ENCODE data around the gene SEC14L5.
"Not testable (repeated sequence)": the region's sequence is repeated elsewhere in the genome, so short reads cannot be mapped to it uniquely, and the experiment has no call there.

SEC14L5 gene

DNA sequence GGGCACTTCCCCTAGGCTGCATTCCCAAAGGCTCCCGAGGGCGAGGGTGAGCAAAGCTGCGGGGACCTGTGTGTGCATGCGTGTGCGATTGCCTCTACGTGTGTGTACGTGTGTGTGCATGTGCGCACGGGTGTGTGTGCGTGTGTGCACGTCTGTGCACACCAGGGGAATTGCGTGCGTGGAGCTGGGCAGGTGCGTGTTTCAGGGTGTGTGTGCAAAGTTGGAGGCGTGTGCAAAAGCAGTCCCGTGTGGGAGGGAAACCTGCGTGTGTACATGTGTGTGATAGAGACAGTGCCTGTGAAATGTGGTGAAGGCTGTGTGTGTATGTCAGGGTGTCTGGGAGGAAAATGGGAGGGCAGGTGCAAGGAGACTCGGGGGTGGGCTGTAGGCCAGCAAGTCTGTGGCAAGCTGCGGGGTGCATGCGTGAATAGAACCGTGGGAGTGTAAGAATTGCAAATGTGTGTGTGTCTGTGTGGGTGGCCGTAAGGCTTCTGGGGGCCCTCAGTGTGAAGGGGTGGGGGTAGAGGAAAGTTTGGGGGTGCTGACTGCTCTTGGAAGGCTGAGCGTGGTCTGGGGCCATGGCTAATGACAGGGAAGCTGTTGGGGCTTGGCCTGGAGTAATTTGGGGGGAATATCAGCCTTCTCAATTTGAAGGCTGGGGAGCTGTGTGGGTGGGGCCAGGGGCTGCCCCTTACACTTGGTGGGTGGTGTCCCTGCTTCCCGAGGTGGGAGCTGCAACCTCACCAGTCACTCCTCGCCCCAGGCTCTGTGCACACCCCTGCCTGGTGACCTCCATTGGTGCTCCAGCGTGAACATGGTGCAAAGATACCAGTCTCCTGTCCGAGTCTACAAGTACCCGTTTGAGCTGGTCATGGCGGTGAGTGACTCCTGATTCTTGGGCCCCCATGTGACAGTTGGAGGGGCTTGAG is 644 bp downstream of the SEC14L5 start:
- Mint-ChIP-seq H3K36me3 (ENCODE audit: low read depth) (no peaks in the 10 kb centered on the region), H3K4me3 (peak overlapping the region; percentile 55), H3K4me1 (ENCODE audit: low read depth) (peaks cover 22% of the 10 kb centered on the region), H3K9me3 (no peaks in the 10 kb centered on the region), H3K27me3 (peaks cover 31% of the 10 kb centered on the region), H3K27ac (no peak overlapping the region)

DNA sequence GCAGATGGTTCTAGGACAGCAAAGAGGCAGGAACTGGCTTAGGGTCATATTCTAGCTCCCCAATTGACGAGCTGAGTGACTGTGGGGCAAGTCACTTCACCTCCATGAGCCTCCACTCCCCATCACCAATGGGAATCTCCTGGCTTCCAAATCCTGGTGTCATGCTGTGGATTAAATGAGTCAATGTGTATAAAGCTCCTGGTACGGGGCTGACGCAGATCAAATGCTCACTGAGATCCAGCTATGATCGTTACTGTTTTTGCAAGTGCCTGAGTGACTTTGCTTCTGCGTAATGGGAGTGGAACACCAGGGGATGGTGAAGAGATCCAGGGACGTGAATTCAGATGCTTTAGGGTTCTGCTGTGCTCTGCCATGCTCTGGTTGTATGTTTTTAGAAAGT is 2.4 kb downstream of the SEC14L5 start:
- H3K9me3 Mint-ChIP-seq = no peaks in the 10 kb centered on the region
- H3K27me3 Mint-ChIP-seq = peaks cover 31% of the 10 kb centered on the region
- no peak overlapping the region for H3K27ac Mint-ChIP-seq
- no peaks in the 10 kb centered on the region for H3K36me3 Mint-ChIP-seq (ENCODE audit: low read depth)
- no peak overlapping the region for H3K4me3 Mint-ChIP-seq
- peaks cover 22% of the 10 kb centered on the region for H3K4me1 Mint-ChIP-seq (ENCODE audit: low read depth)

DNA sequence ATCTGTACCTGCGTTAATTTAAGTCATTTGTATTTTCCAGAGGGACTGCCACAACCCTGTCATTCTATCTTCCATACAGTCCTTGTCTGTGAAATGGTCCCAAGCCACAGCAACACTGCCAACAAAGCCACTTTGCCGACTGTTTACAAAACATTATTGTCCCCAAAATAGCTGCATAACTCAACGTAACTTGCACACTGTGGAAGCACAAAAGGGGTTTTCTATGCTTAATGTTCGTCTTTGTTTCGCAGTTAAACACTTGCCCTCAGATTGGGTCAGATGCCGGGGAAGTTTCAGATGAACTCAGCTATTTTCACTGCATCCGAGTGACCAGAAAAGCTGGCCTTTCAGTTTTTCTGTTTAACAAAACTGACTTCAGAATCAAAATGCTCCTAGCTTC is 4.6 kb downstream of the SEC14L5 start:
- Mint-ChIP-seq H3K36me3 (ENCODE audit: low read depth) (no peaks in the 10 kb centered on the region), H3K27ac (no peak overlapping the region), H3K4me1 (ENCODE audit: low read depth) (peaks cover 12% of the 10 kb centered on the region), H3K4me3 (no peak overlapping the region), H3K27me3 (peaks cover 18% of the 10 kb centered on the region), H3K9me3 (no peaks in the 10 kb centered on the region)

DNA sequence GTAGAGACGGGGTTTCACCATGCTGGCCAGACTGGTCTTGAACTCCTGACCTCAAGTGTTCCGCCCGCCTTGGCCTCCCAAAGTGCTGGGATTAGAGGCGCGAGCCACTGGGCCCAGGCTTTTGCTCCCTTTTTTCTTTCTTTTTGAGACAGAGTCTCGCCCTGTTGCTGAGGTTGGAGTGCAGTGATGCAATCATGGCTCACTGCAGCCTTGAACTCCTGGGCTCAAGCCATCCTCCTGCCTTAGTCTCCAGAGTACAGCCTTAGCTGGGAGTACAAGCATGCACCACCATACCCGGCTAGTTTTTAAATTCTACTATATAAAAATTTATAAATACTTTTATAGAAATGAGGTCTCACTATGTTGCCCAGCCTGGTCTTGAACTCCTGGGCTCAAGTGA is 5.4 kb downstream of the SEC14L5 start:
- not testable (repeated sequence) for H3K36me3 Mint-ChIP-seq (ENCODE audit: low read depth); H3K9me3 Mint-ChIP-seq; H3K4me1 Mint-ChIP-seq (ENCODE audit: low read depth); H3K4me3 Mint-ChIP-seq; H3K27ac Mint-ChIP-seq
- H3K27me3 Mint-ChIP-seq = peaks cover 13% of the 10 kb centered on the region

DNA sequence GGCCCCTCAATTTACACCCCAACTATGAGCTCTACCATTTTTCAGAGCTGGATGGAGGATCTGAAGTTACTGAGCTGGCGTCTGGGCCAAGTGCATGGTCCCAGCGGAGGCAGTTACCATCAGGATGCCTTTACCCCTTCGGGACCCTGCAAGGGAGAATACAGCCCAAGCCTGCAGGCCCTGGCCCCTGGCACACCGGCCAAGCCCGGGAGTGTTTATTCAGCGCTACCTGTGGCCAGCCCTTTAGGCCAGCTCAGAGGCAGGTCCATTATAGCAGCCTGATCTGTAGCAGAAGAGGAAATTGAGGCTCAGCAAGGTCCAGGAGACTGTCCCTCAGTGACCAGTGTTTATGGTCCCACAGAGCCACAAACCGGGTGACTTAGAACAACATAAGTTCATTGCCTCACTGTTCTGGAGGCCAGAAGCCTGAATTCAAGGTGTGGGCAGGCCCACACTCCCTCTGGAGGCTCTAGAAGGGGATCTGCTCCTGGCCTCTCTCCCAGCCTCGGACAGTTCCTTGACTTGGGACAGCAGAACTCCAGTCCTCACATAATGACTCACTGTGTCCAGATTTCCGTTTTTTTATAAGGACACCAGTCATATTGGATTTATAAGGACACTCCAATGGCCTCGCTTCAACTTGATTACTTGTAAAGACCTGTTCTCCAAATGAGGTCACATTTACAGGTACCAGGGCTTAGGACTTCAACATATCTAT is 8.8 kb downstream of the SEC14L5 start:
- Mint-ChIP-seq H3K36me3 (ENCODE audit: low read depth) (no peaks in the 10 kb centered on the region), H3K4me3 (no peak overlapping the region), H3K27me3 (peaks cover 5% of the 10 kb centered on the region), H3K4me1 (ENCODE audit: low read depth) (no peaks in the 10 kb centered on the region), H3K27ac (no peak overlapping the region), H3K9me3 (no peaks in the 10 kb centered on the region)

DNA sequence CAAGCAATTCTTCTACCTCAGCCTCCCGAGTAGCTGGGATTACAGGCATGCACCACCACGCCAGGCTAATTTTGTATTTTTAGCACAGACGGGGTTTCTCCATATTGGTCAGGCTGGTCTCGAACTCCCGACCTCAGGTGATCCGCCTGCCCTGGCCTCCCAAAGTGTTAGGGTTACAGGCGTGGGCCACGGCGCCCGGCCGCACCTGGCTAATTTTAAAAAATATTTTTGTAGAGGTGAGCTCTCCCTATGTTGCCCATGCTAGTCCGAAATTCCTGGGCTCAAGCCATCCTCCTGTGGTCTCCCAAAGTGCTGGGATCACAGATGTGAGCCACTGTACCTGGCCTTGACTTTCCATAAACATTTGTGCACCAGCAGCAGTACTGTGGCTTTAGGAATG is 10.1 kb downstream of the SEC14L5 start:
- not testable (repeated sequence) for H3K36me3 Mint-ChIP-seq (ENCODE audit: low read depth)

DNA sequence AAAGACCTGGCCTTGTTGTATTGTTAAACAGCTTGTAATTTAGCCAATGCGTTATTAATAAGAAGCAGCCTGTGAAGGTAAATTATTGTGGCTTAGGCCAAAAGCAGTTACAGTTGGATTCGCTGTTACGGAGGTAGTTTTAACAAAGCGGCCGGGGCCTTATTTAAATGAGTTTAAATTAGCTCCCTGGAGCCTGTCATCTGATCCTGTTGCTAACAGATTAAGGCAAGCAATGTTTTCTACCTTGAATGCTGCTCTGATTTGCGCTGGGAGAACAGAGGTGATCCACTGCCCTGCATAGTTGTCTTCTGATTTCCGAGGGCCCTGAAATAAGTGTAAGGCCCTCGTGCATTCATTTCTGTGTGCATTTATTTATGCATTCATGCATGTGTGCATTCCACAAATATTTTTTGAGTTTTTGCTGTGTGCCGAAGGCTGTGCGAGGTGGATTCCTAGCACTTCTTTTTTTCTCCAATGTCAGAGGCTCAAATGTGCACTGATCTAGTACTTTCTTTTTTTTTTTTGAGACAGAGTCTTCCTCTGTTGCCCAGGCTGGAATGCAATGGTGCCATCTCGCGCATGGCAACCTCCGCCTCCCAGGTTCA is 10.9 kb downstream of the SEC14L5 start:
- Mint-ChIP-seq H3K27ac (no peak overlapping the region), H3K4me1 (ENCODE audit: low read depth) (peaks cover 4% of the 10 kb centered on the region), H3K36me3 (ENCODE audit: low read depth) (no peaks in the 10 kb centered on the region), H3K4me3 (no peak overlapping the region), H3K27me3 (peaks cover 4% of the 10 kb centered on the region), H3K9me3 (no peaks in the 10 kb centered on the region)

More for the DNA sequence above, 10.1 kb downstream of the SEC14L5 start:
- not testable (repeated sequence) for H3K4me1 Mint-ChIP-seq (ENCODE audit: low read depth); H3K4me3 Mint-ChIP-seq; H3K27me3 Mint-ChIP-seq; H3K27ac Mint-ChIP-seq; H3K9me3 Mint-ChIP-seq

DNA sequence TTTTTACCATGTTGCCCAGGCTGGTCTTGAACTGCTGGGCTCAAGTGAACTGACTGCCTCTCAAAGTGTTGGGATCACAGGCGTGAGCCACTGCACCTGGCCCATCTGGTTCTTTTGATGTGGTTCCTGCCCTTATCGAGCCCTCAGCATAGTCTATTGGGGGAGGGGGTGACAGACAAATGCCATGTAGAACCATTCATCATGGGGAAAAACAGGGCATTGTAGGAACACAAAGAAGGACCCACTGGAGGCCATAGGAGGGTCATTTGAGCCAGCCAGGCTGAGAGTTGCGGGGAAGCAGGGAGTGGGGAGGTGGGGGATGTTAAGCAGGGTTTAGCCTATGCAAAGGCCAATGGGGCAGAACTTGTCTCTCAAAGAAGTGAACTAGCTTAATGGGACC is 11.9 kb downstream of the SEC14L5 start:
- Mint-ChIP-seq H3K27ac (no peak overlapping the region), H3K27me3 (peaks cover 4% of the 10 kb centered on the region), H3K9me3 (no peaks in the 10 kb centered on the region)

DNA sequence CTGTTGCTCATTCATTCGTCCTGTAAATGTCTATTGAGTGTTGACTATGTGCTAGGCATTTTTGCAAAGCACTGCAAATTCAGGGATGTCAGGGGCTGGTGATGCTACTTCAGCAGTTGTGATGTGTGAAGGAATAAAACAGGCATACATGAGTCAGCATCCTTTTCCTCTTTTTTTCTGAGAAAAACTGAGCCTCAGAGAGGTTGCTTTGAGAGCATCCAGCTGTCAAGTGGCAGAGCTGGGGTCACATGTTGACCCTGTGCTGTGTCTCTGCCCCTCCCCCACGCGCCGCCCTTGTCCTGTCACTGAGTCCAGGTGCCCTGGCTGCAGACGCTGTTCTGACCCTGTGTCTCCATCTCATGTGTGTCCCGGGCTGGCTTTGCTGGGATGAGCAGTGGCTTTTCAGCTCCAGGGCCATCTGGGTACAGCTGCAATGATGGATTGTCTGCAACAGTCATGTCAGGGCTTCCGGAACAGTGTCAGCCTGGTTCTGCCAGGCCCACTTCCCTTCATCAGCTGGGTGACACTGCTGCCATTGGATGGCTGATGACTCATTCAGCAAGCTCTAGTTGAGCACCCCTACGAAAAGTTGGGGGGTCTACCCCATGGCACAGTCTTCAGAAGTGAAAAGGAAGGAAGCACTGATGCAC is 14.9 kb downstream of the SEC14L5 start:
- no peak overlapping the region for H3K27ac Mint-ChIP-seq
- H3K4me3 Mint-ChIP-seq = no peak overlapping the region
- H3K4me1 Mint-ChIP-seq (ENCODE audit: low read depth) = peaks cover 7% of the 10 kb centered on the region

More for the DNA sequence above, 11.9 kb downstream of the SEC14L5 start:
- no peak overlapping the region for H3K4me3 Mint-ChIP-seq
- no peaks in the 10 kb centered on the region for H3K36me3 Mint-ChIP-seq (ENCODE audit: low read depth)
- peaks cover 4% of the 10 kb centered on the region for H3K4me1 Mint-ChIP-seq (ENCODE audit: low read depth)

DNA sequence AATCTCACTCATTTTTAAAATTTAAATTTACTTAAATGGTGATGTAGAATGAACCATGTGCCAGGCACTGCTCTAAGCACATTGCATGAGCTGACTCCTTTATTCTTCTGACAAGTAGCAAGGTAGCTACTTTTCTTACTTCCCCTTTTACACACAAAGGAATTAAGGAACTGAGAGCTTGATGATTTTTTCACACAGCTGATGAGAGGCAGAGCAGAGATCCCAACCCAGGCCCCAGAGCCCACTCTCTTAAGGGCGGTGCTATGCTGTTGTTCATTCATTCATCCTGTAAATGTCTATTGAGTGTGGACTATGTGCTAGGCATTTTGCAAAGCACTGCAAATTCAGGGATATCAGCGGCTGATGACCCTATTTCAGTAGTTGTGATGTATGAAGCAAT is 17.9 kb downstream of the SEC14L5 start:
- no peak overlapping the region for H3K4me3 Mint-ChIP-seq
- peaks cover 7% of the 10 kb centered on the region for H3K27me3 Mint-ChIP-seq
- H3K9me3 Mint-ChIP-seq = no peaks in the 10 kb centered on the region
- H3K27ac Mint-ChIP-seq = no peak overlapping the region
- peaks cover 7% of the 10 kb centered on the region for H3K4me1 Mint-ChIP-seq (ENCODE audit: low read depth)
- H3K36me3 Mint-ChIP-seq (ENCODE audit: low read depth) = no peaks in the 10 kb centered on the region

More for the DNA sequence above, 14.9 kb downstream of the SEC14L5 start:
- Mint-ChIP-seq H3K27me3 (peaks cover 4% of the 10 kb centered on the region), H3K9me3 (no peaks in the 10 kb centered on the region), H3K36me3 (ENCODE audit: low read depth) (no peaks in the 10 kb centered on the region)

DNA sequence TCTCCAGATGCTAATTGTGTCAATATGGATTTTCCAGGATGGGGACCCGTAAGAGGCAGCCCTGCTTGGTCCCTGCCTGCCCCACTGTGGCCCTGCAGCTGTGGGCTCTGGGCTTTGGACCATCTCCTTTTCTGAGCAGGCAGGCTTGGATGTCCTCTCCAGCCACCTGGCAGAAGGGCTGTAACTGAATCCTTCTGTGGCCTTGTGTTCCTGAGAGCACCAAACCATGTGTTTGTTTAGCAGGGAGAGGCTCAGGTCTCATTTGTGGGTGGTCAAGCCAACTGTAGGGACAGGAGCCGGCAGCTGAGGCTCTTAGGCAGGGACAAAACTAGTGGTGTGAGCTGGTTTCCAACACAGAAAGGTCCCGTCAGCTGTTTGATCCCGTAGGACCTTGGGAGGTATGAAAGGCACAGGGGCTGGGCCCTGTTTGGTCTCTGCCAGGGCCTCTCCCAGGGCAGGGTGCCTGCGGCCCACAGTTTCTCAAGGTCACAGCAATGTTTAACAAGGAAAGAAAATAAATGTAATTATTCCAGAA is 18.5 kb downstream of the SEC14L5 start:
- no peaks in the 10 kb centered on the region for H3K9me3 Mint-ChIP-seq
- H3K4me3 Mint-ChIP-seq = no peak overlapping the region
- H3K4me1 Mint-ChIP-seq (ENCODE audit: low read depth) = peaks cover 7% of the 10 kb centered on the region
- H3K36me3 Mint-ChIP-seq (ENCODE audit: low read depth) = no peaks in the 10 kb centered on the region
- H3K27me3 Mint-ChIP-seq = peaks cover 7% of the 10 kb centered on the region
- no peak overlapping the region for H3K27ac Mint-ChIP-seq

DNA sequence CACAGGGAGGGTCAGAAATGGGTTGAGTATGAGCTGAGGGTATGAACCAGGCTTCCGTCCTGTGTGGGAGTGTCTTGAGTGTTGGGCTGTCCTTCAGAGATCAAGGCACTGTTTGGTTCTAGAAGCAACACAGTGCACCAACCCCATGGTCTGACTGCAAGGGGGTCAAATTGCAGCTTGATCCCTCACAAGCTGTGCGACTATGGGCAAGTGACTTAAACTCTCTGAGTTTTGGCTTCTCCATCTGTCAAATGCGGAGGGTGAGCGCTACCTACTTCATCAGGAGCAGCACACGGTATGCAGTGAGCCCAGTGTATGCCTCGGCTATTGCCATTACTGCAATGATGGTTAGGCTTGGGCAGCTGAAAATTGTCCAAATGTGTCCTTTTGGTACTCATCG is 21.0 kb downstream of the SEC14L5 start:
- H3K4me1 Mint-ChIP-seq (ENCODE audit: low read depth) = peaks cover 4% of the 10 kb centered on the region
- H3K27me3 Mint-ChIP-seq = peaks cover 6% of the 10 kb centered on the region
- H3K4me3 Mint-ChIP-seq = no peak overlapping the region
- H3K36me3 Mint-ChIP-seq (ENCODE audit: low read depth) = no peaks in the 10 kb centered on the region
- H3K9me3 Mint-ChIP-seq = no peaks in the 10 kb centered on the region
- no peak overlapping the region for H3K27ac Mint-ChIP-seq

DNA sequence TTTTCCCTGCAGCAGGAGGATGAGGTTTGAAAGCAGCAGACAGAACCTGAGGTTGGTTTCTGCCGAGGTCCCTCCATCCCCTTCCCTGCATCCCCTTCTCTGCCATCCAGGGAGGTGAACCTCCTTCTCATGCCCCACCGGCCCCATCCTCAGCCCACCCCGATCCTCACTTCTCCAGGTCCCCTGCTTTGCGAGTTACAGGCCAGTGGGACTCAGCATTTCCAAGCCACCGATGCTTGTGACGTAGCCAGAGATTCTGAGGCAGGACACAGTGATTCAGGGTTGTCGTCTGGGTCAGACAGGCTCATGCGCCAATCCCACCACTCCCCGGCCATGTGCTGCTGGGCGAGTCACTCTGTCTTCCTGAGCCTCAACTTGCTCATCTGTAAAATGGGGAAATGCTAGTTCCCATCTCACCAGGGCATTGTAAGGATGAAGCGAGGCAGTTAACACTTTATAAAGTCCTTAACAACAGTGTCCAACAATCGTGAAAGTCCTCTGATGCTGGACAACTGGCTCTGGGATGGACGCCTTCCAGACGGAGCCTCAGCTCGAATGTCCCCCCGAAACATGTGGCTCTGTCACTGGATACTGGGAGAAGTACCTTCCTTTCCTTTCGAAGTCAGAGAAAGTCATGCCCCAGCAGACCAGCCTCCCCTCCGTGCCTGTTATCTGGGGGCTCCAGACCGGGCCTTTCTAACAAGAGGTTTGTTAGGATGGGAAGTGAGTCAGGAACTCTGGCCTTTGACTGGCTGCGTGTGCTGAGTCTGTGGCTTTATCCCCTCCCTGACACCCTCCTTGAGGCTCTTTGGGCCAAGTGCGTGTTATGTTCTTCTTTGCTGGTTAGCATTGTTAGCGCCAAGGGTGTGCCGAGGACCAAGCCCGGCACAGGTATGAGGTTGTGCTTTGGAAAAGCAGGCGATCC is 21.9 kb downstream of the SEC14L5 start:
- Mint-ChIP-seq H3K9me3 (no peaks in the 10 kb centered on the region), H3K27ac (no peak overlapping the region), H3K4me3 (no peak overlapping the region)

DNA sequence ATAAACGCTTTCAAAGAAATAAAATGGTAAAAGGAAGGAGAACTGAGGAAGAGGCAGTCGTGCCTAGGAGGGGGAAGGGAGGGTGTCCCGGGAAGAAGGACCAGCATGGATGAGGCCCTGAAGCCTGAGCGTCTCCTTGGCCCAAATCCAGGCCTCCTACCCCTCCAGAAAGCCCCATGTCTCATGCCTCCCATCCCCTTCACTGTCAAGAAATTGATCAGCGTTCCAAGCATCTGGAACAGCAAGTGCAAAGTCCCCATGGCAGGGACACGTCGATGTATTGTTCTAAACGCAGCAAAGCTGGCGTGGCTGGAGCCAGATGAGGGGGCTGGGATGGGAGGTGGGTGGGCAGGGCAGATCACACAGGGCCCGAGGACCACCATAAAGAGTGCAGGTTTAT is 22.6 kb downstream of the SEC14L5 start:
- Mint-ChIP-seq H3K9me3 (no peaks in the 10 kb centered on the region), H3K36me3 (ENCODE audit: low read depth) (no peaks in the 10 kb centered on the region), H3K4me3 (no peak overlapping the region), H3K4me1 (ENCODE audit: low read depth) (peaks cover 1% of the 10 kb centered on the region), H3K27me3 (peaks cover 13% of the 10 kb centered on the region), H3K27ac (no peak overlapping the region)

More for the DNA sequence above, 21.9 kb downstream of the SEC14L5 start:
- Mint-ChIP-seq H3K36me3 (ENCODE audit: low read depth) (no peaks in the 10 kb centered on the region), H3K27me3 (peaks cover 13% of the 10 kb centered on the region), H3K4me1 (ENCODE audit: low read depth) (peaks cover 4% of the 10 kb centered on the region)
